Measurements from ENCODE around the gene ZNF319.
"Not testable (repeated sequence)": the region's sequence is repeated elsewhere in the genome, so short reads cannot be mapped to it uniquely, and the experiment has no call there.

The ZNF319 gene

GRCh38 chr16:57996406-57997175, 3.9 kb downstream of the ZNF319 start:
- no peak for DNase-seq

GRCh38 chr16:57995721-57996405, 4.6 kb downstream of the ZNF319 start:
- DNase-seq, result no peak

GRCh38 chr16:57994778-57995177, 5.7 kb downstream of the ZNF319 start:
- no peak for DNase-seq

GRCh38 chr16:57994361-57994760, 6.1 kb downstream of the ZNF319 start:
- no peak for DNase-seq

- DNase-seq, result no peak
Measured at GRCh38 chr16:57993897-57994296, 6.6 kb downstream of the ZNF319 start.

GRCh38 chr16:57993438-57993837, 7.0 kb downstream of the ZNF319 start:
- no peak for DNase-seq

- no peak for DNase-seq
Measured at GRCh38 chr16:57992084-57992483, 8.4 kb downstream of the ZNF319 start.

GRCh38 chr16:57991551-57992059, 8.9 kb downstream of the ZNF319 start:
- DNase-seq, result no peak

- no peak for DNase-seq
Measured at GRCh38 chr16:57988929-57989328, 11.5 kb downstream of the ZNF319 start.

GRCh38 chr16:57987441-57988177, 12.9 kb downstream of the ZNF319 start:
- no peak for DNase-seq

GRCh38 chr16:57986196-57986595, 14.3 kb downstream of the ZNF319 start:
- DNase-seq, result no peak

GRCh38 chr16:57985204-57986181, 15.0 kb downstream of the ZNF319 start:
- no peak for DNase-seq

GRCh38 chr16:57984443-57985203, 15.8 kb downstream of the ZNF319 start:
- DNase-seq, result peak; percentile 59

GRCh38 chr16:57982385-57982784, 18.1 kb downstream of the ZNF319 start:
- DNase-seq, result no peak

GRCh38 chr16:57981636-57982035, 18.8 kb downstream of the ZNF319 start:
- no peak for DNase-seq

- DNase-seq, result no peak
Measured at GRCh38 chr16:57979006-57979585, 21.4 kb downstream of the ZNF319 start.

GRCh38 chr16:57978070-57978465, 22.4 kb downstream of the ZNF319 start:
- not testable (repeated sequence) for DNase-seq

GRCh38 chr16:57977418-57978069, 22.9 kb downstream of the ZNF319 start:
- no peak for DNase-seq

GRCh38 chr16:57976331-57976796, 24.1 kb downstream of the ZNF319 start:
- DNase-seq, result peak; percentile 64

GRCh38 chr16:57972306-57972705, 28.2 kb downstream of the ZNF319 start:
- no peak for DNase-seq

Measured in NCI-H226 (cell line).